HG03045 (cell line): ENCODE results near the gene ZNF429.
"Not testable (repeated sequence)": the region's sequence is repeated elsewhere in the genome, so short reads cannot be mapped to it uniquely, and the experiment has no call there.

Experiments
- ATAC-seq: cut with Tn5 transposase; IDR thresholded peaks from one replicate; pipeline ENCODE4 v1.9.1; 2021; ENCODE audit warnings: mild to moderate bottlenecking, moderate library complexity; ENCODE audit not compliant: unreplicated experiment

Gene ZNF429

DNA sequence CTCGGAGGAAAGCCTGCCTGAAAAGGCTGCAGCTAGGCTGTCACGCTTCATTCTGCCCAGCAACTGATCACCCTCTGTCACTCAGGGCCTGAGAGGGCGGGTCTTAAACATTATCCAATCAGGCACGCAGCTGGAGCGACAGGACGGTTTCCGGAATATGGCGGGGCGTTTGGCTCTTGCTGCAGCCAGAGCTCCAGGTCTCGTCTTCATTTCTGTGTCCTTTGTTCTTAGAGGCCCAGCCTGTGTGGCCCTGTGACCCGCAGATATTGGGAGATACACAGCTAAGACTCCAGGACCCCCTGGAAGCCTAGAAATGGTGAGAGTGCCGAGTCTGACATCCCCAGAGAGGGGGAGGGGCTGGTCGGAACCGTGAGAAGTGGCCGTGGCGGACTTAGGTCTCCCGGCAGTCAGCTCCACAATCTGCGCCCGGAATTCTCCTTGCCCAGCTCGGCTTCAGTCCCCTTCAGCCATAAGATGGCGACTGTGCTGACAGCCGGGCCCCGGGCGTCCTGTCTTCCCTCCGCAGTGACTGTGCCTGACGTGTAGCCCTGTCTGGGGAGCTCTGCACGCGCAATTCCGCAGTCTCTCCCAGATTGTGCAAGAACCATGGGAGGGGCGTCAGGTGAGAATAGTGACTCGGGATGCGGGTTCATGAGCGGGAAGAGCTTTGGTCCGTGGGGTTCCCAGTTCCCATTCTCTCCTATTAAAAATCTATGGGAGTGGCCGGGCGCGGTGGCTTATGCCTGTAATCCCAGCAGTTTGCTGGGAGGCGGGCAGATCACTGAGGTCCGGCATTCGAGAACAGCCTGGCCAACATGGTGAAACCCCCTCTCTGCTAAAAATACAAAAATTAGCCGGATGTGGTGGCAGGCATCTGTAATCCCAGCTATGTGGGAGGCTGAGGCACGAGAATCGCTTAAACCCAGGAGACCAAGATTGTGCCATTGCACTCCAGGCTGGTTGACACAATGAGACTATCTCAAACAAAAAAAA lies at the start of gene ZNF429:
TSS of gene ZNF429 (plus strand) at position 144 of the 993 bp plus-strand sequence. CDS start at position 314, 170 bp downstream.
- peak; percentile 100 for ATAC-seq

DNA sequence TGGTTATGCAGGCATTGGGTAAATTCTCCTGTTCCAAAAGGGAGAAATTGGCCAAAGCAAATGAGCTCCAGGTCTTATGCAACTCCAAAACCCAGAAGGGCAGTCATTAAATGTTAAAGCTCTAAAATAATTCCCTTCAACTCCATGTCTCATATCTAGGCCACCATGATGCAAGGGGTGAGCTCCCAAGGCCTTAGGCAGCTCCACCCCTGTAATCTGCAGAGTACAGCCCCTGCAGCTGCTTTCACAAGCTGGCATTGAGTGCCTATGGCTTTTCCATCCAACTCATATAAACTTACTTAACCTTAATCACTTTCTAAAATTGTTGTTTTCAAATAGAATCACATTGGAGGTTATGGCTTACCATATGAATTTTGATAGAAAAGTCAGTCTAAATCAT lies 44.7 kb upstream of the ZNF429 start:
- no peak for ATAC-seq

DNA sequence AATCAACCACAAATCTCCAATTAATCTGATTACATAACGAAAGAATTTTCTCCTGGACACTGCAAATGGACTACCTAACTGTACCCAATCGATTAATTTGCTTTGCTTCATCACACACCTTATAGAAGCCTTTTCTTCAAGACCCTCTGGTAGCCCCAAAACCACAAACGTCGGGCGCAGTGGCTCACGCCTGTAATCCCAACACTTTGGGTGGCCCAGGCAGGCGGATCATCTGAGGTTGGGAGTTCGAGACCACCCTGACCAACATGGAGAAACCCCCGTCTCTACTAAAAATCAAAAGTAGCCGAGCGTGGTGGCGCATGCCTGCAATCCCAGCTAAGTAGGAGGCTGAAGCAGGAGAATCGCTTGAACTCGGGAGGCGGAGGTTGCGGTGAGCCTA lies 42.9 kb upstream of the ZNF429 start:
- no peak for ATAC-seq

DNA sequence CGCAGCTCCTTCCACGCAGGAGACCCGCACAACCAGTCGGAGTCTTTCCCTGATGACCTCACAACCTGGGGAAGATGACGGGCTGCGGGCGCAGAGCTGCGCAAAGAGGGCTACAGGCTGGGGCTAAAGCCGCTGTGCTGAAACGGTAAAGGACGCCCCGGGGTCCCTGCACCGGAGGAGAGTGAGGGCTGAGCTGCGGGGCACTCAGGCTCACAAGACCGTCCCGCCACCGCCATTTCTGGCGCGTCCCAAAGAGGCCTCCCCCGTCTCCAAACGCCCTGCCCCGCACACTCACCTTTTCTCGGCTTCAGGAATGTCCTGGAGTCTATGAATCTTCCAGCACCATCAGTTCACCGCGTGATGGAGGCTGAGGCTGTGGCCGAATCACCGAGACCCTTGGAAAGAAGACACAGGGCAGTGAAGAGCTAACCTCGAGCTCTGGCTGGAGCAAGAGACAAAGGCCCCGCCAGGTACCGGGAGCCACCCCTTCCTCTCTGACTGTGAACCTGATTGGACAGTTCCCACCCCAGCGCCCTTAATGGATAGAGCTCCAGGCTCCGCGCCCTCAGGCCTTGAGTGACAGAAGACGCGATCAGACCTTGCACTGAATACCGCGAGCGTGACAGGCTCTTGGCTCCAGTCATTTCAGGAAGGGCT lies 41.8 kb upstream of the ZNF429 start:
- no peak for ATAC-seq

DNA sequence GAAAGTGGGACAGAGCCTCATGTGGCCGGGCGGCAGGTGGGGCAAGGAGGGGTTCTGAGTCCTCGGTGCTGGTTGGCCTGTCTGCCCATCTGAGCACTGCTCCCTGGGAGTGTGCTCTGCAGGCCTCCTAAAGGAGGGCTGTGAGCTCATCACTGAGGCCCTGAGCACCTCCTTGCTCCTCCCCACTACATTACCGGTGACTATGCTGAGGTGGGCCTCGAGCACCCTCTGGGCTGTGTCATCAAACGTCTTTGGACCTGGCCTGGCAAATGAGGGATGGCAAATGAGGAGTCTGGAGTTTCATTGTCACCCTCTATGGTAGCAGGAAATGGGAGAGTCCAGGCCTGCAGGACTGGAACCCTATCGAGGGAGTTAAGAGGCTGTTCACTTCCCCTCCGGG lies 38.8 kb upstream of the ZNF429 start:
- no peak for ATAC-seq

DNA sequence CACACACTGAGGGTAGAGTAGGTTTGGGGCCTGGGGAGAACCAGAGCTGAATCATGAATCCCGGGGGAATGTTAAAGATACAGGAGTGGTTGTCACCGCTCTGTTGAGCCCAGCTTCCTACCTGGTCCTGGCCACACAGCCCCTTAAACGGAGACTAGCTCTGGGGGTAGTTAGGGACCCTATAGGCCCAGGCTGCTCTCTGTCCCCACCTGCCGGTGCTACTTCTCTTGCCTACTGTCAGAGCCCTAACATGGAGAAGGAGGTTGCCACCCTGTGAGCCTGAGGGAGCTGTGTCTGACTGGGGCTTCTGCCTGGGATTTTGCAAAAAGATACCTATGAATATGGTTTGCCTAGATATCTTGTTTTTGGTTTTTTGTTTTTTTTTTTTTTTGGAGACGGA lies 36.6 kb upstream of the ZNF429 start:
- no peak for ATAC-seq

DNA sequence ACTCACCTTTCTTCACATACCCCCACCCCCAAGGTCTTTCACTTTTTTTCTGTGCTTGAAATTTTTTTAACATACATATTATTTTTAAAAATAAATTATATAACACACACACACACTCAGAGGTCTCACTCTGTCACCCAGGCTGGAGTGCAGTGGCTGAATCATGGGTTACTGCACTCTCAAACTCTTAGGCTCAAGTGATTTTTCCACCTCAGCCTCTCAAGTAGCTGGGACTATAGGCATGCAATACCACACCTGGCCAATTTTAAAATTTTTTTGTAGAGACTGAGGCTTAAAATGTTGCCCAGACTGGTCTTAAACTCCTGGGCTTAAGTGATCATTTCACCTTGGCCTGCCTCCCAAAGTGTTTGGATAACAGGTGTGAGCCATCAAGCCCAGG lies 32.9 kb upstream of the ZNF429 start:
- ATAC-seq: no peak

DNA sequence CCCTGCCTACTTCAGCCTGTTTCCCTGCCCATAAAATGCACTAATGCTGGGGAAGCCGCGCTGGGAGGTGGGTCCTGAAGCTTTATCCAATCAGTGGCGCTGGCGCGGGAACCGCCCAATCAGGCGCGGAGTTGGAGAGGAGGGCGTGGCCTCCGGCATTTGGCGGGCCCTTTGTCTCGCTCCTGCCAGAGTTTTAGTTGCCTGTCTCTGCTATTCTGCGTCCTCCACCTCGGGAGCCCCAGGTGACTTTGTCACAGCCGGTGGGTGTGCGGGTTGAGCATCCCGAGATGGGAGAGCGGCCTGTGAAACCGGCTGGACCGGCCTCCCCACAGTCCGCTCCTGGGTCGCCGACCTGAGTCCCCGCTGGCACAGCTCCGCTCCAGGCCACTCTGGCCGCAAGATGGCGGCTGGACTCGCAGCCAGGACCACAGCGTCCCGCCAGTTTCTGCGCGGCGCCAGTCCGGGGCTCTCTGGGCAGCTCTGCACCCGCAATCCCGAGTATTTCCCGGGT lies 30.7 kb upstream of the ZNF429 start:
- no peak for ATAC-seq

DNA sequence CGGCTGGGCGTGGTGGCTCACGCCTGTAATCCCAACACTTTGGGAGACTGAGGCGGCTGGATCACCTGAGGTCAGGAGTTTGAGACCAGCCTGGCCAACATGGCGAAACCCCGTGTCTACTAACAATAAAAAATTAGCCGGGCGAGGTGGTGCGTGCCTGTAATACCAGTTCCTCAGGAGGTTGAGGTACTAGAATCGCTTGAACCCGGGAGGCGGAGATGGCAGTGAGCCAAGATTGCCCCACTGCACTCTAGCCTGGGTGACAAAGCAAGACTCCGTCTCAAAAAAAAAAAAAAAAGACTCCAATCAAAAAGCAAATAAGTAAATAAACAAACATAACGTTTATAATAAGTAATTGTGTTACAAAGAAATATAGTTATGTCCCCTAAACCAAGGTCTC lies 23.0 kb upstream of the ZNF429 start:
- not testable (repeated sequence) for ATAC-seq

DNA sequence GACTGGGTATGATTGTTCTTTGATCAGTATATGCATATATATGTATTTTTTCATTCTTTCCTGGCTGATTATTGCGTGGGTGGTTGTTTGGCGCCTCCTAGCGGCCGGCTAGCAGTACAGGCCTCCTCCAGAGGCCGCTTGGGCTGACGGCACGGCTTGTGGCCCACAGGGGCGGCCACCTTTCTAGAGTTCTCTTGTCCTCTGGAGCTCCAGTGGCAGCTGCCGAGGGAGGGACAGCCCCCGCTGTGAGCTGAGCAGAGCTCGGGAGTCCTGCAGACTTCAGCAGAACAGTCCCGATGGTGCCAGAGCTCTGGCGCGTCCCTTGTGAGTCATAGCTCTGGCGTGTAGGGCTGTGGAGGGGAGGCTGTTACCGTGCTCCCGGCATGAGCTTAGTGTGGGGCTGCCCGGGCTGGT lies 22.5 kb upstream of the ZNF429 start:
- ATAC-seq: no peak

DNA sequence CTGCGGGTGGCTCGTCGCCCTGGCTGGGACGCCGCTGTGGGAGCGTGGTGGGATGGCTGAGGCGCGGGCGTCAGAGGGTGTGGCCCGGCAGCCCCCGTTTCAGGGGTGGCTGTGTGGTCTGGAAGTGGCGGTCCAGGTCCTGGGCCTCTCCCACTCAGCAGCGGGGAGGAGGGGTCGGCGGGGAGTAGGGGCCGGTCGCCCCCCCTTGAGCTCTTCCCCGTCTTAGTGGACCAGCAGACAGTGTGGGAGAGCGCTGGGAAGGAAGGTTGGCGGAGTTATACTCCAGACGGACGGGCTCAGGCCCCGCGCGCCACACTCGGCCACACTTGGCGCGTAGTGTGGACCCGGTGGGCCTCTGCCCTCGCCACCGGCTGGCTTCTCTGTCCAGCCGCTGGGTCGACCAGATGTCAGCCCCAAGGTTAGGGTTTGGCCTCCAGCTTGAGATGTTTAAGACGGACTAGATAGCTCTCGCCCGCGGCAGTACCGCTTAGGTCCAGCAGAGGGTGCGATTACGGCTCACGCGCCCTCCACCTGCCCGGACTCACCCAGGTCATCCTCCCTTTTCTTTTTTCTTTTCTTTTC lies 21.7 kb upstream of the ZNF429 start:
- ATAC-seq: no peak

DNA sequence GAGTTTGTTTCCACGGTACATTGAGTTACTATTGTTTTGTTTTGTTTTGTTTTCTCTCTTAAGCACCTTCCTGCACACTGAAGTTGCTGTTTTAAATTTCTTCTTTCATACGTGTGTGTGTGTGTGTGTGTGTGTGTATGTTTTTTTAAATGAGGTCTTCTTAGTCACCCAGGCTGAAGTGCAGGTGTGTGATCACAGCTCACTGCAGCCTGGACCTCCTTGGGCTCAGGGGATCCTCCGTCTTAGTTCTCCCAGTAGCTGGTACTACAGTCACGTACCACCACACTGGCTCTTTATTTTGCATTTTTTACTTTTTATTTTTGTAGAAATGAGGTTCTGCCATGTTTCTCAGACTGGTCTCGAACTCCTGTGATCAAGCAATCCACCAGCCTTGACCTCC lies 20.8 kb upstream of the ZNF429 start:
- no peak for ATAC-seq

DNA sequence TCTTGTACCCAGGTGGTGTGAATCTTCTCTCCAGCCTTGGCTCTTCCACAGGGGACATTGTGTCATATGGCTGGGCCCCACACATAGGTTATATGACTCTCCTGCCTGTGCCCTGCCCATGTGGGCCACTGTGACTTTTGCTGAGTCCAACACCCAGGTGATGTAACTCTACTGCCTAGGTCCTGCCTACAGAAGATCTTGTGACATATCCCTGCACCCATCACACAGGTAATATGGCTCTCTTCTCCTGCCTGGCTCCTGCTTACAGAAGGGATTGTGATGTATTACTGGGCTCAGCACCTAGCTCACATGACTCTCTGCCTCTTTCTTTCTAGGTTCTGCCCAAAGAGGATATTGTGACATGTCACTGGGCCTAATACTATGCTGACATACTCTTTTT lies 19.5 kb upstream of the ZNF429 start:
- no peak for ATAC-seq

DNA sequence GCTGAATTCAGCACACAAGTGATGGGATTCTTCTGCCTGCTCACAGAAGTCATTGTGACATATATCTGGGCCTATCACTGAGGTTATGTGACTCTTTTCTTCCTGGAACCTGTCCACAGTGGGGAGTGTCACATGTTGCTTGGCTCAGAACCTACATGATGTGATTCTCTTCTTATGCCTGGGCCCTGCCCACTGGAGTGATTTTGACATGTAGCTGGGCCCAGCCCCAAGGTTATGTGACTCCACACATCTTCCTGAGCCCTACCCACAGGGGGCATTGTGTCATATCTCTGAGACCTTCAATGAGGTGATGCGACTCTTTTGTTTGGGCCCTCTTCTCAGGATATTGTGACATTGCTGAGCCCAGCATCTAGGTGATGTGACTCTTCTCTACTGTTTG lies 17.4 kb upstream of the ZNF429 start:
- no peak for ATAC-seq

DNA sequence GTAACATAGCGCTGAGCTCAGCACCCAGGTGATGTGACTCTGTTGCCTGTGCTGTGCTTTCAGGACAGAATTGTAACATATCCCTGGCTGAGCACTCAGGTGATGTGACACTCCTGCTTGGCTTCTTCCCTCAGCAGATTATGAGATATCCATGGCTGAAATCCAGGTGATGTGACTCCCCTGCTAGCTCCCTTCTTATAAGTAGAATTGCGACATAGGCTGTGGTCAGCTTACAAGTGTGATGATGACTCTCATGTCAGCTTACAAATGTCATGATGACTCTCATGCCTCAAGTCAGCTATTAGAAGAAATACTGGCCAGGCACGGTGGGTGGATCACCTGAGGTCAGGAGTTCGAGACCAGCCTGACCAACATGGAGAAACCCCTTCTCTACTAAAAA lies 14.3 kb upstream of the ZNF429 start:
- ATAC-seq: no peak

DNA sequence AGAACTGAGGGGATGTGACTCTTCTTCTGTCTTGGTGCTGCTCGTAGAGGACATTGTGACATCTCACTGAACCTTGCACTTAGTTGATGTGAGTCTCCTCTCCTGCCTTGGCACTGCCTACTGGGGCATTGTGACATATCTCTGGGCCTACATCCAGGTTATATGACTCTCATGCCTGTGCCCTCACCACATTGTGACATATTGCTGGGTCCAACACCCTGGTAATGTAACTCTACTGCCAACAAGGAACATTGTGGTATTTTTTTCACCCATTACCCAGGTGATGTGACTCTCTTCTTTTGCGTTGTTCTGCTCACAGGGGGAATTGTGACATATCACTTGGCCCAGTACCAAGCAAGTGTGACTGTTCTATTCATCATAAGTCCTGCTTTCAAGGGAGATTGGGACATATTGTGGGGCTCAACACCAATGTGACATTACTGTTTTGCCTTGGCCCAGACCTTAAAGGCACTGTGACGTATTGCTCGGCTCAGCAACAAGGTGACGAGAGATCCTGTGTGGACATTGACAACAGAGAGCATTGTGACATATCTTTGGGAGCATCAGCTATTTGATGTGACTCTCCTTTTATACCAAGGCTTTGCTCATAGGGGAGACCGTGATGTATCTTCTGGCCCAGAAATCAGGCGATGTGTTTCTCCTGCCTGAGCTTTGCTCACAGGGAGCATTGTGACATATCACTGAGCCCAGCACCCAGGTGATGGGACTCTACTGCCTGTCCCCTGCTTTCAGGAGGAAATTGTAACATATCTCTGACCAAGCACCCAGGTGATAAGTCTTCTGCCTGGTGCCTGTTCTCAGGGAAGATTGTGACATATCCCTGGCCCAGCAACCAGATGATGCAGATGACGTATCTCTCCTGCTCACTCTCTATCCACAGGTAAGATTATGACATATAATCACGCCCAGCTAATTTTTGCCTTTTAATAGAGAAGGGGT lies 12.2 kb upstream of the ZNF429 start:
- no peak for ATAC-seq

DNA sequence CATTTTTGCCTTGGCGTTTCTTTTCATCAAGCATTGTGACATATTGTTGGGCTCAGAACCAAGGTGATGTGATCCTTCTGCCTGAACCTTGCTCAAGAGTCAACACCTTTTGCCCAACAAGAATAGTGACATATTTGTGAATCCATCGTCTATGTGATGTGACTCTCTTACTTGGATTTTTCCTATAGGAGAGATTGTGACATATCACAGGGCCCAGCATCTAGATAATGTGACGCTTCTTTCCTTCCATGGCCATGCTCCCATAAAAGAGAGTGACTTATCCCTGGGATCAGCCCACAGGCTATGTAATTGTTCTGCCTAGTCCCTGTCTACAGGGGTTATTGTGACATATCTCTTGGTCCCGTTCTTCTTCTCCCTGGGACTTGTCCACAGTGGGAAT lies 8.5 kb upstream of the ZNF429 start:
- ATAC-seq: no peak

DNA sequence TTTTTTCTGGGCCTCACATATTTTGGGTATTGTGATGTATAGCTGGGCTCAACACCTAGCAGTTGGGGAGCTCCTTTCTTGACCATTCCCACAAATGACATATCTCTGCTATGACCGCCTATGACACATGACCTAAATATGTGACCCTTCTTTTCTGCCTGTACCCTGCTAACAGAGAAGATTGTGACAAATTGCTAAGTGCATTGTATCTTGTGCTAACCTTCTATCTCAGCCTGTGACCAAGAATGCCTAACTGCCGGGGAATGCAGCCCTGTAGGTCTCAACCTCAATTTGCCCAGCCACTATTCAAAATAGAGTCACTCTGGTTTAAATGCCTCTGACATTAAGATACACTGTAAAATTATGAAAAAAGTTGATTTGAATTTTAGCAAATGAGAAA lies 6.8 kb upstream of the ZNF429 start:
- no peak for ATAC-seq

DNA sequence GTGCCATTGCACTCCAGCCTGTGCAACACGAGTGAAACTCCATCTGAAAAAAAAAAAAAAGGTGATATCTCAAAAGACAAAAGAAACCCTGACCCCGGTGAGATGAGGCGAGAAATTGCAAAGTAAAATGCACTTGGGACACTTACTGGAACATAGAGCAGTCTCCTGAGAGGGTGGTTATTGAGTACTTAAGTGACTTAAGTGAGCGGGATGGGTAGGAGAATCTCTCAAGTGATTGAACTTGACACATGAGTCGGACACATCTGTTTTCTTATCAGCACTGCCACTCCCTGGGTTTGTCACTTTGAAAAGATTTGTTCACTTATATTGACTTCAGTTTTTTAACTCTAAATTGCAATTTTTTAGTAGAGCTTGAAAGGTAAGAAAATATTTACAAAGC lies 2.8 kb downstream of the ZNF429 start:
- no peak for ATAC-seq

DNA sequence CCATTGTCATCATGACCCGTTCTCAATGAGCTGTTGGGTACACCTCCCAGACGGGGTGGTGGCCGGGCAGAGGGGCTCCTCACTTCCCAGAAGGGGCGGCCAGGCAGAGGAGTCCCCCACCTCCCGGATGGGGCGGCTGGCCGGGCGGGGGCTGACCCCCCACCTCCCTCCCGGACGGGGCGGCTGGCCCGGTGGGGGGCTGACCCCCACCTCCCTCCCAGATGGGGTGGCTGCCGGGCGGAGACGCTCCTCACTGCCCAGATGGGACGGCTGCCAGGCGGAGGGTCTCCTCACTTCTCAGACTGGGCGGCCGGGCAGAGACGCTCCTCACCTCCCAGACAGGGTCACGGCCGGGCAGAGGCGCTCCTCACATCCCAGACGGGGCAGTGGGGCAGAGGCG lies 5.7 kb downstream of the ZNF429 start:
- ATAC-seq: not testable (repeated sequence)
